ENCODE data around the gene METTL21A. TPM values are rescaled to one million over a fixed set of nuclear protein-coding genes. Genes with fewer than 3 reads are reported as not detected.

METTL21A gene
- polyA plus RNA-seq (2013, experiment 1 of 2) = 25.4 TPM
- 26.7 TPM for polyA plus RNA-seq (2013, experiment 2 of 2)

DNA sequence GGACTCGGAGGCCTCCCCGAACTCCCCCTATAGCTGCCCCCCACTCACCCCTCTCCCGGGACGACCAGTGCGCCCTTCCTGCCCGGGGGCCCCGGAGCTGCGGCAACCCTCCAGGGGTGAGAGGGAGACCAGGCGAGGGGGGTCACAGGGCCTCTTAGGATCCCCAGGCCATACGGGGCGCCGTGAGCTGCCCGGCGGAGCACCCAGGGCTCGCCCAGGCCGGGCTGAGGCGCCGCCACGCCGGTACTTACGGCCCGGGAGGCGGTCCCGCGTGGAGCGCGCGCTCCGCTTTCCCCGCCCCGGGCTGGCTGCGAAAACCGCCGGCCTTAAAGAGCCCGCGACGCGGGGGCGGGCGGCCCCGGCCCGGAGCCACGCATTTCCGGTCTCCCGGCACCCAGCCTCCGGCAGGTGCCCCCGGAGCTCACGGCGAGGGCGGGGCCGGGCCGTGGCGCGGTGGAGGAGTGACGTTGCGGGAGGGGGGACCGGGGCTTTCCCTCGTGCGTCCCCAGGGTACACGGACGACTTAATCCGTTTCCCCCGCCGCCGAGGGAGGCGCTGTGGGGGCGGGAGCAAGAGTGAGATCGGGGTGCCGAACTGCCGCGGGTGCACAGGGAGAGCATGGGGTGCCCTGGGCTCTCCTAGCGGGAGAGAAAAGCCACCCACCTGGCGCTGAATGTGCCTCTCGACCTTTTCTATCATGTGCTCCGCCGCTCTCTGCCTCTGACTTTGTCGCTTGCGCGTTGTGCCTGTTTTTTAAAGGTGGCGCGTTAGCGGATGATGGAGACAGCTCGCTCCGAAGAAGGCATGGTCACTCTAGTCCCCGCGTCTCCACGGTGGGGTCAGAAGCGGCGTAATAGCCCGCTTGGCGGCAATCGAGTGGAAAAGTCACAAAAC lies at the start of gene METTL21A:
METTL21A (minus strand) TSS at position 381 of the 894 bp plus-strand sequence. CDS start 1,019 bp downstream, outside the sequence.
- Histone ChIP-seq H3K27ac (ENCODE audit: low read depth, low read length, severe bottlenecking) (peak within 1 kb of the TSS; percentile 77), H3K4me1 (ENCODE audit: control insufficient read depth, insufficient read depth, low read length, poor library complexity, severe bottlenecking) (peaks cover 5% of the 10 kb centered on the region), H3K9me3 (ENCODE audit: control insufficient read depth, low read length) (no peaks in the 10 kb centered on the region), H3K4me3 (ENCODE audit: extremely low read depth, insufficient read depth, low read length, poor library complexity, severe bottlenecking) (peak within 1 kb of the TSS; percentile 73), H3K36me3 (ENCODE audit: control insufficient read depth, insufficient read depth, low read length) (peaks cover 29% of the 10 kb centered on the region)
- WGBS, 2 experiments (ENCODE audit: insufficient coverage in 2 of 2) = 0% methylated on average over 63 to 75 of the region's 92 CpGs

GRCh38 chr2:207674826-207675225 lies 49.6 kb upstream of the METTL21A start:
- no peak overlapping the region for H3K27ac ChIP-seq (ENCODE audit: low read depth, low read length, severe bottlenecking)
- H3K36me3 ChIP-seq (ENCODE audit: control insufficient read depth, insufficient read depth, low read length) = no peaks in the 10 kb centered on the region
- no peak overlapping the region for H3K4me3 ChIP-seq (ENCODE audit: extremely low read depth, insufficient read depth, low read length, poor library complexity, severe bottlenecking)
- H3K9me3 ChIP-seq (ENCODE audit: control insufficient read depth, low read length) = no peaks in the 10 kb centered on the region
- 63% methylated on average over 1 of the region's 2 CpGs; no CpG with 5 or more reads in 1 of the 2 experiments for WGBS, 2 experiments (ENCODE audit: insufficient coverage in 2 of 2)
- peaks cover 13% of the 10 kb centered on the region for H3K4me1 ChIP-seq (ENCODE audit: control insufficient read depth, insufficient read depth, low read length, poor library complexity, severe bottlenecking)

DNA sequence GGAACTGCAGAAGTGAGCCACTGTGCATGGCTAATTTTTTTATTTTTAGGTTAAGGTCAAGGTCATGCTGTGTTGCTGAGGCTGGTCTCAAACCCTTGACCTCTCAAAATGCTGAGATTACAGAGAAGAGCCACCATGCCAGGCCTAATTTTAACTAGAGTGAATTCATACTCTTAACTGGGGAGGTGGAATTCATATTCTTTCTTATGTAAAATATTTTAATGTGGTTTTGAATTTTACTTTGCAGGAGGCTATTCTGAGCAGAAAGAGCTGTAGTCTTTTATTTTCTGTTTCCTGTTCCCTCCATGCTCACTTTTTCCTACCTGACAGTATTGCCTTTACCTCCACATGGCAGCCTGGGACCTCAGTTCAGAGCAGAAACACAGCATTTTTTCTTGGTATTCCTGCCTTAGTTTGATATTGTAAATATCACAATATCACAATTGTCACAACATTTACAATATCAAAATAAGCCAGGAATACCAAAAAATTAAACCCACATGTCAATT lies 49.1 kb upstream of the METTL21A start:
- H3K4me1 ChIP-seq (ENCODE audit: control insufficient read depth, insufficient read depth, low read length, poor library complexity, severe bottlenecking) = peaks cover 13% of the 10 kb centered on the region
- no peak overlapping the region for H3K27ac ChIP-seq (ENCODE audit: low read depth, low read length, severe bottlenecking)
- H3K9me3 ChIP-seq (ENCODE audit: control insufficient read depth, low read length) = no peaks in the 10 kb centered on the region
- no peaks in the 10 kb centered on the region for H3K36me3 ChIP-seq (ENCODE audit: control insufficient read depth, insufficient read depth, low read length)
- no peak overlapping the region for H3K4me3 ChIP-seq (ENCODE audit: extremely low read depth, insufficient read depth, low read length, poor library complexity, severe bottlenecking)

GRCh38 chr2:207673431-207673830 lies 48.2 kb upstream of the METTL21A start:
- Histone ChIP-seq H3K9me3 (ENCODE audit: control insufficient read depth, low read length) (no peaks in the 10 kb centered on the region), H3K27ac (ENCODE audit: low read depth, low read length, severe bottlenecking) (no peak overlapping the region), H3K4me3 (ENCODE audit: extremely low read depth, insufficient read depth, low read length, poor library complexity, severe bottlenecking) (no peak overlapping the region), H3K4me1 (ENCODE audit: control insufficient read depth, insufficient read depth, low read length, poor library complexity, severe bottlenecking) (peaks cover 13% of the 10 kb centered on the region), H3K36me3 (ENCODE audit: control insufficient read depth, insufficient read depth, low read length) (no peaks in the 10 kb centered on the region)
- WGBS, 2 experiments (ENCODE audit: insufficient coverage in 2 of 2) = 100% methylated on average over 1 of the region's 2 CpGs; no CpG with 5 or more reads in 1 of the 2 experiments

DNA sequence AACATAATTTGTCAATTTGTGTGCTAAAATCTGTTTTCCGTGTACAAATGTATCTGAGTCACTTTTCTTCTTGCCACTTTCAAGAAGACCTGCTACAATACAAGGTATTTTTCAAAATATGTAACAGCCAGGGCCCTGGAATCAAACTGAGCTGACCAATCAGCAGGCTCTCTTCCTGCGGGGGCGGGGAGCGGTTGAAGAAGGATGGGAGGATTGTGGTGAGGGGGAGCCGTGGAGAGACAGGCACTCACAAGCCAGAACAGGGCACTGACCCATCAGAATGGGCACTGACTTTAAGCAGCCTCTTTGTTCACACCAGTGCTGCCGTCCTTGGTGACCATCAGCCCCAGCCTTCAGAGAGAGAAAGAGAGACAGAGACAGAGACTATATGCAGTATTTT lies 45.7 kb upstream of the METTL21A start:
- WGBS, 2 experiments (ENCODE audit: insufficient coverage in 2 of 2) = 46 to 75% methylated on average over 2 to 4 of the region's 6 CpGs
- Histone ChIP-seq H3K4me3 (ENCODE audit: extremely low read depth, insufficient read depth, low read length, poor library complexity, severe bottlenecking) (no peak overlapping the region), H3K27ac (ENCODE audit: low read depth, low read length, severe bottlenecking) (no peak overlapping the region), H3K36me3 (ENCODE audit: control insufficient read depth, insufficient read depth, low read length) (no peaks in the 10 kb centered on the region), H3K4me1 (ENCODE audit: control insufficient read depth, insufficient read depth, low read length, poor library complexity, severe bottlenecking) (no peaks in the 10 kb centered on the region), H3K9me3 (ENCODE audit: control insufficient read depth, low read length) (no peaks in the 10 kb centered on the region)

- 100% methylated on average over 1 of the region's 5 CpGs; no CpG with 5 or more reads in 1 of the 2 experiments for WGBS, 2 experiments (ENCODE audit: insufficient coverage in 2 of 2)
- H3K9me3 ChIP-seq (ENCODE audit: control insufficient read depth, low read length) = no peaks in the 10 kb centered on the region
- H3K4me1 ChIP-seq (ENCODE audit: control insufficient read depth, insufficient read depth, low read length, poor library complexity, severe bottlenecking) = no peaks in the 10 kb centered on the region
- no peaks in the 10 kb centered on the region for H3K36me3 ChIP-seq (ENCODE audit: control insufficient read depth, insufficient read depth, low read length)
- H3K4me3 ChIP-seq (ENCODE audit: extremely low read depth, insufficient read depth, low read length, poor library complexity, severe bottlenecking) = no peak overlapping the region
- no peak overlapping the region for H3K27ac ChIP-seq (ENCODE audit: low read depth, low read length, severe bottlenecking)
These were observed 38.8 kb upstream of the METTL21A start for GRCh38 chr2:207663870-207664545.

DNA sequence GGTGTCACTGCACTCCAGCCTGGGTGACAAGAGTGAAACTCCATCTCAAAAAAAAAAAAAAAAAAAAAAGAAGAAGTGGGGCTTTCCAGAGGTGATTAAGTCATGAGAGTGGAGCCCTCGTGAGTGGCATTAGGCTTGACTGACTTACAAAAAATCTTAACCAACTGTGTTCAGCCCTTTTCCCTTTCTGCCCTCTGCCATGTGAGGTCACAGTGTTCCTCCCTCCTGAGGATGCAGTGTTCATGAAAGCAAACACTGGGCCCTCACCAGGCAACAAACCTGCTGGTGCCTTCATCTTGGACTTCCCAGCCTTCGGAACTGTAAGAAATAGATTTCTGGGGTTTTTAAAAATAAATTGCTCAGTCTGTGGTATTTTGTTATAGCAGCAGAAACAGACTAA lies 37.0 kb upstream of the METTL21A start:
- Histone ChIP-seq H3K27ac (ENCODE audit: low read depth, low read length, severe bottlenecking) (no peak overlapping the region), H3K9me3 (ENCODE audit: control insufficient read depth, low read length) (no peaks in the 10 kb centered on the region), H3K4me3 (ENCODE audit: extremely low read depth, insufficient read depth, low read length, poor library complexity, severe bottlenecking) (no peak overlapping the region), H3K4me1 (ENCODE audit: control insufficient read depth, insufficient read depth, low read length, poor library complexity, severe bottlenecking) (no peaks in the 10 kb centered on the region), H3K36me3 (ENCODE audit: control insufficient read depth, insufficient read depth, low read length) (no peaks in the 10 kb centered on the region)
- 100% methylated on average over 1 of the region's 2 CpGs; no CpG with 5 or more reads in 1 of the 2 experiments for WGBS, 2 experiments (ENCODE audit: insufficient coverage in 2 of 2)

GRCh38 chr2:207660994-207661393 lies 35.8 kb upstream of the METTL21A start:
- no peaks in the 10 kb centered on the region for H3K9me3 ChIP-seq (ENCODE audit: control insufficient read depth, low read length)
- H3K27ac ChIP-seq (ENCODE audit: low read depth, low read length, severe bottlenecking) = no peak overlapping the region
- WGBS, 2 experiments (ENCODE audit: insufficient coverage in 2 of 2) = 81% methylated on average over 7 of the region's 7 CpGs
- H3K36me3 ChIP-seq (ENCODE audit: control insufficient read depth, insufficient read depth, low read length) = no peaks in the 10 kb centered on the region
- H3K4me3 ChIP-seq (ENCODE audit: extremely low read depth, insufficient read depth, low read length, poor library complexity, severe bottlenecking) = no peak overlapping the region
- no peaks in the 10 kb centered on the region for H3K4me1 ChIP-seq (ENCODE audit: control insufficient read depth, insufficient read depth, low read length, poor library complexity, severe bottlenecking)

- no peaks in the 10 kb centered on the region for H3K4me1 ChIP-seq (ENCODE audit: control insufficient read depth, insufficient read depth, low read length, poor library complexity, severe bottlenecking)
- H3K36me3 ChIP-seq (ENCODE audit: control insufficient read depth, insufficient read depth, low read length) = no peaks in the 10 kb centered on the region
- no peak overlapping the region for H3K4me3 ChIP-seq (ENCODE audit: extremely low read depth, insufficient read depth, low read length, poor library complexity, severe bottlenecking)
- no peak overlapping the region for H3K27ac ChIP-seq (ENCODE audit: low read depth, low read length, severe bottlenecking)
- WGBS, 2 experiments (ENCODE audit: insufficient coverage in 2 of 2) = 80% methylated on average over 1 of the region's 4 CpGs; no CpG with 5 or more reads in 1 of the 2 experiments
- no peaks in the 10 kb centered on the region for H3K9me3 ChIP-seq (ENCODE audit: control insufficient read depth, low read length)
These were observed 33.0 kb upstream of the METTL21A start for GRCh38 chr2:207658156-207658555.

- 45 to 79% methylated on average over 2 to 3 of the region's 4 CpGs for WGBS, 2 experiments (ENCODE audit: insufficient coverage in 2 of 2)
- H3K36me3 ChIP-seq (ENCODE audit: control insufficient read depth, insufficient read depth, low read length) = no peaks in the 10 kb centered on the region
- H3K4me3 ChIP-seq (ENCODE audit: extremely low read depth, insufficient read depth, low read length, poor library complexity, severe bottlenecking) = no peak overlapping the region
- no peaks in the 10 kb centered on the region for H3K9me3 ChIP-seq (ENCODE audit: control insufficient read depth, low read length)
- H3K27ac ChIP-seq (ENCODE audit: low read depth, low read length, severe bottlenecking) = no peak overlapping the region
- no peaks in the 10 kb centered on the region for H3K4me1 ChIP-seq (ENCODE audit: control insufficient read depth, insufficient read depth, low read length, poor library complexity, severe bottlenecking)
These were observed 29.8 kb upstream of the METTL21A start for GRCh38 chr2:207655000-207655399.

Data from mesodermal cell (in vitro differentiated cells).